Left lung (tissue), 10 donors: Measurements from ENCODE around the gene HACD2. TPM values are rescaled to one million over a fixed set of nuclear protein-coding genes. Genes with fewer than 3 reads are reported as not detected.

Experiments used
- ATAC-seq: fragments of 200-7000 bp; cut with Tn5 transposase; one replicate; pipeline ENCODE4 v1.9.1; 2020; ENCODE audit warnings: moderate library complexity
- DNase-seq, 4 donors: peaks; one replicate each; pipeline ENCODE4 v3.0.0-alpha.2; 2013 to 2020
- H3K27ac ChIP-seq, 2 donors: fragments of 200-600 bp; sonication (generic) in 1 of 2; one replicate each; pipeline versions ENCODE4 v1.5.0 to v1.8.0; 2020 to 2021
- H3K27me3 ChIP-seq, 2 donors: fragments of 200-600 bp; sonication (generic) in 1 of 2; one replicate each; pipeline versions ENCODE4 v1.5.0 to v1.8.0; 2020 to 2021
- H3K36me3 ChIP-seq, 2 donors: fragments of 200-600 bp; sonication (generic) in 1 of 2; one replicate each; pipeline versions ENCODE4 v1.5.0 to v1.8.0; 2020 to 2021
- H3K4me1 ChIP-seq, 2 donors: fragments of 200-600 bp; one replicate each; pipeline ENCODE4 v1.8.0; 2021
- H3K4me3 ChIP-seq, 2 donors: fragments of 200-600 bp; sonication (generic) in 1 of 2; one replicate each; pipeline versions ENCODE4 v1.5.0 to v1.8.0; 2020 to 2021; ENCODE audit warnings: mild to moderate bottlenecking in 1 of 2
- H3K9me3 ChIP-seq, 2 donors: fragments of 200-600 bp; sonication (generic) in 1 of 2; one replicate each; pipeline versions ENCODE4 v1.5.0 to v1.8.0; 2020 to 2021
- CTCF ChIP-seq, 2 donors: fragments of 200-600 bp; sonication (generic) in 1 of 2; IDR thresholded peaks; one replicate each; pipeline versions ENCODE4 v1.5.0 to v1.8.0; 2021; ENCODE audit warnings: antibody characterized with exemption in 2 of 2
- intact Hi-C, 2 donors: fragments of 100-400 bp; cut with DNase I; formaldehyde crosslinking; loops; one replicate each; pipeline versions ENCODE4 v1.11.2 to v1.14.2; 2022
- polyA plus RNA-seq, 6 donors: library from polyadenylated mRNA; unstranded; fragments of 120-200 nt; gene quantifications; one replicate each; pipeline ENCODE4 v1.2.1, GENCODE V29; 2013; ENCODE audit not compliant: insufficient read length in 6 of 6
- total RNA-seq, 2 donors: library from RNA; stranded (reverse); fragmentation: NEBNext Ultra II Directional; extraction: Animal tissue kit (Norgen Biotek cat#: 25700); gene quantifications; one replicate each; pipeline ENCODE4 v1.2.1, GENCODE V29; 2021
- donor health status: DM: no; HTN: yes; CAD: no.
- donor health status: DM: no; HTN: no; CAD: no.

Gene HACD2
- total and polyA plus RNA-seq, 8 donors = 33.6 to 60.9 (median 39.0) TPM

- no peaks in the 10 kb centered on the region for H3K36me3 ChIP-seq
- no peak for ATAC-seq
- intact Hi-C loops = no loop called here
These were observed 48.5 kb downstream of the HACD2 start for GRCh38 chr3:123536153-123536895.

GRCh38 chr3:123535580-123535979, 49.3 kb downstream of the HACD2 start:
- ATAC-seq (peak; percentile 47), DNase-seq (no peak)
- H3K27me3 ChIP-seq = no peaks in the 10 kb centered on the region
- no peak overlapping the region for H3K4me3 ChIP-seq
- no peak overlapping the region for H3K27ac ChIP-seq
- peaks cover 0 to 9% of the 10 kb centered on the region in 2 donors for H3K4me1 ChIP-seq
- intact Hi-C loops = no loop called here
- no peaks in the 10 kb centered on the region for H3K9me3 ChIP-seq
- no peak for TF ChIP-seq CTCF (IDR thresholded peaks at IDR 0.05)
- H3K36me3 ChIP-seq = no peaks in the 10 kb centered on the region

More at GRCh38 chr3:123536153-123536895, 48.5 kb downstream of the HACD2 start:
- H3K9me3 ChIP-seq = no peaks in the 10 kb centered on the region
- DNase-seq = no peak
- no peak overlapping the region for H3K27ac ChIP-seq
- peaks cover 0 to 9% of the 10 kb centered on the region in 2 donors for H3K4me1 ChIP-seq
- H3K27me3 ChIP-seq = no peaks in the 10 kb centered on the region
- H3K4me3 ChIP-seq = no peak overlapping the region
- TF ChIP-seq CTCF (IDR thresholded peaks at IDR 0.05) = no peak

- no peaks in the 10 kb centered on the region for H3K9me3 ChIP-seq
- TF ChIP-seq CTCF (IDR thresholded peaks at IDR 0.05) = no peak
- H3K27me3 ChIP-seq = no peaks in the 10 kb centered on the region
- intact Hi-C loops = no loop called here
- H3K36me3 ChIP-seq = no peaks in the 10 kb centered on the region
- DNase-seq = no peak
- no peak overlapping the region for H3K4me3 ChIP-seq
- peaks cover 0 to 9% of the 10 kb centered on the region in 2 donors for H3K4me1 ChIP-seq
- ATAC-seq = no peak
- H3K27ac ChIP-seq = no peak overlapping the region
These were observed 50.6 kb downstream of the HACD2 start for GRCh38 chr3:123534264-123534663.

GRCh38 chr3:123533554-123534159, 51.2 kb downstream of the HACD2 start:
- peaks cover 0 to 9% of the 10 kb centered on the region in 2 donors for H3K4me1 ChIP-seq
- intact Hi-C loops = no loop called here
- H3K36me3 ChIP-seq = no peaks in the 10 kb centered on the region
- ATAC-seq (no peak), DNase-seq (no peak)
- no peak overlapping the region for H3K4me3 ChIP-seq
- no peak for TF ChIP-seq CTCF (IDR thresholded peaks at IDR 0.05)
- H3K27me3 ChIP-seq = no peaks in the 10 kb centered on the region
- no peaks in the 10 kb centered on the region for H3K9me3 ChIP-seq
- H3K27ac ChIP-seq = no peak overlapping the region

GRCh38 chr3:123528130-123528529, 56.7 kb downstream of the HACD2 start:
- peaks cover 5 to 10% of the 10 kb centered on the region in 2 donors for H3K4me1 ChIP-seq
- ATAC-seq = no peak
- no peaks in the 10 kb centered on the region for H3K27me3 ChIP-seq

More at GRCh38 chr3:123528130-123528529, 56.7 kb downstream of the HACD2 start:
- no peak for DNase-seq
- Histone ChIP-seq H3K4me3 (no peak overlapping the region), H3K27ac (no peak overlapping the region), H3K9me3 (no peaks in the 10 kb centered on the region), H3K36me3 (peaks cover 0 to 25% of the 10 kb centered on the region in 2 donors)
- intact Hi-C loops = no loop called here
- TF ChIP-seq CTCF (IDR thresholded peaks at IDR 0.05) = no peak
